Mammary epithelial cell (primary cell): ENCODE results near the gene KIAA1671.

Experiments
- CTCF ChIP-seq, 2 donors: IDR thresholded peaks in 1 of 2; conservative IDR thresholded peaks in 1 of 2; 2 replicates each; pipeline ENCODE4 v1.5.1; 2011 to 2012; ENCODE audit warnings: inconsistent platforms in 2 of 2, low read length in 2 of 2, mild to moderate bottlenecking in 2 of 2, control low read depth in 1 of 2, low read depth in 1 of 2; ENCODE audit not compliant: insufficient read depth in 1 of 2; ENCODE audit errors: extremely low read depth in 1 of 2
- EZH2 ChIP-seq: IDR thresholded peaks from 2 replicates; pipeline ENCODE4 v1.6.1; 2012; ENCODE audit warnings: low read length, inconsistent platforms, borderline replicate concordance

GRCh38 chr22:25105817-25106650 is 153.5 kb downstream of the KIAA1671 start:
- TF ChIP-seq CTCF (conservative IDR thresholded peaks at IDR 0.05 in 1 of 2, IDR thresholded peaks at IDR 0.05 in 1 of 2; ENCODE audit: extremely low read depth in 1 of 2, insufficient read depth in 1 of 2, low read depth in 1 of 2, low read length in 2 of 2) (no peak), EZH2 (no peak)
